ENCODE results near the gene MRPL18.

DNA sequence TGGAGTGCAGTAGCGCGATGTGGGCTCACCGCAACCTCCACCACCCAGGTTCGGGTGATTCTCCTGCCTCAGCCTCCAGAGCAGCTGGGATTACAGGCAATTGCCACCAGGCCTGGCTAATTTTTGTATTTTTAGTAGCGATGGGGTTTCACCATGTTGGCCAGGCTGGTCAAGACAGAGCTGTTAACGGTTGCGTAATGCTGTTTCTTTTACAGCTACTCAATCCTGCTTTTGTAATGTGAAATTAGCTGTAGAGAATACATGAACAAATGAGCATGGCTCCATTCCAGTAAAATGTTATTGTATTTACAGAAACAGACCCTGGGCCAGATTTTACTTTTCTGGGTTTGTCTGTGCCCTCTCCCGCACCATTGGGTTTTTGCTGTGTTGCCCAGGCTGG, 11.7 kb downstream of the MRPL18 start:
- no peak for TF ChIP-seq CTCF (IDR thresholded peaks at IDR 0.05)
- TF ChIP-seq EP300 (IDR thresholded peaks at IDR 0.05): no peak
- no peak for TF ChIP-seq POLR2A (IDR thresholded peaks at IDR 0.05)
